ENCODE data around the gene PCDHB14.
A peak's percentile ranks its signal among the peaks of the same experiment; 100 is the strongest.
"Not testable (repeated sequence)": the region's sequence is repeated elsewhere in the genome, so short reads cannot be mapped to it uniquely, and the experiment has no call there.

The PCDHB14 gene

DNA sequence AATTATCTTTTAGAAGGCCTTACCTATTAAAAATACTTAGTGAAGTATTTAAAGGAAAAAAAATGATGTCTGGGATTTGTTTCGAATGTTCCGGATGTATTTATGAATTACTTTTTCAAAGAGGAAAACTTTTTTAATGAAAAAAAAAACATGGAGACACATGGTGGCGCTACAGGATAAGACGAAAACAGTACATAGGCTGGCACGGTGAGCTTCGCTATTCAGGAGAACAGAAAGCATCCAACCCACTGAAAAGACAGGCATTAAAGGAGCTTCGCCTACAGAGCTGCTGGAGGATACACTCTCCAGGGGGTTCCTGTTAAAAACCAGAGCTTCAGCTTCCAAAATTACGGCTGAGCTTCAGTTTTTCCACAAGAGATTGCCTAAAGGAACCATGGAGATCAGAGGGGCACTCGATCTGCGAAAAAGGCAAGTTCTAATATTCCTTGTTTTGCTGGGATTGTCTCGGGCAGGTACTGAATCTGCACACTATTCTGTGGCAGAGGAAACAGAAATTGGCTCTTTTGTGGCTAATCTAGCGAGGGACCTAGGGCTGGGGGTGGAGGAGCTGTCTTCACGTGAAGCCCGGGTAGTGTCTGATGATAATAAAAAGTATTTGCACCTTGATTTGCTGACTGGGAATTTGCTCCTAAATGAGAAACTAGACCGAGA lies at the start of gene PCDHB14:
TSS of gene PCDHB14 (plus strand) at position 232 of the 672 bp plus-strand sequence. CDS start at position 395, 163 bp downstream.
- peak; percentile 78 for DNase-seq

DNA sequence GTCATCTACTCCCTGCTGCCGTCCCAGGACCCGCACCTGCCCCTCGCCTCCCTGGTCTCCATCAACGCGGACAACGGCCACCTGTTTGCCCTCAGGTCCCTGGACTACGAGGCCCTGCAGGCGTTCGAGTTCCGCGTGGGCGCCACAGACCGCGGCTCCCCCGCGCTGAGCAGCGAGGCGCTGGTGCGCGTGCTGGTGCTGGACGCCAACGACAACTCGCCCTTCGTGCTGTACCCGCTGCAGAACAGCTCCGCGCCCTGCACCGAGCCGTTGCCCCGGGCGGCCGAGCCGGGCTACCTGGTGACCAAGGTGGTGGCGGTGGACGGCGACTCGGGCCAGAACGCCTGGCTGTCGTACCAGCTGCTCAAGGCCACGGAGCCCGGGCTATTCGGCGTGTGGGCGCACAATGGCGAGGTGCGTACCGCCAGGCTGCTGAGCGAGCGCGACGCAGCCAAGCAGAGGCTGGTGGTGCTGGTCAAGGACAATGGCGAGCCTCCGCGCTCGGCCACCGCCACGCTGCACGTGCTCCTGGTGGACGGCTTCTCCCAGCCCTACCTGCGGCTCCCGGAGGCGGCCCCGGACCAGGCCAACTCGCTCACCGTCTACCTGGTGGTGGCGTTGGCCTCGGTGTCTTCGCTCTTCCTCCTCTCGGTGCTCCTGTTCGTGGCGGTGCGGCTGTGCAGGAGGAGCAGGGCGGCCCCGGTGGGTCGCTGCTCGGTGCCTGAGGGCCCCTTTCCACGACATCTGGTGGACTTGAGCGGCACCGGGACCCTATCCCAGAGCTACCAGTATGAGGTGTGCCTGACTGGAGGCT lies 48.6 kb upstream of the PCDHB14 start:
- not testable (repeated sequence) for DNase-seq

DNA sequence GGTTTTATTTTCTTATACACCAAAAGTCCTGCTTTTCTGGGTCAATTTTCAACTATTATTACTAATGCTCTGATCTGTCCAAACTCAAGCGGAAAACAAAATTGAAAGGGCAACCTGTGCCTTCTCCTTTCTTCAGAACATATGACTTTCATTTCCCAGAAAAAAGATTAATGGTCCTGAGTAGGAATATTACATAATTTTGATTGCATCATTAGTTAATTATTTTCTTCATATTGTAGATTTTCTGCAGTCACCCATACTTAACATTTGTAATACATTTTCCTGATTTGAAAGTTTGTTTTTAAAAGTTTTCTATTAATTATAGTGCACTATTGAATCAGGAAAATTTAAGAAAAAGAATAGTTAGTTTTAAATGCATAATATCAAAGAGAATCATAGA lies 47.2 kb upstream of the PCDHB14 start:
- no peak for DNase-seq

DNA sequence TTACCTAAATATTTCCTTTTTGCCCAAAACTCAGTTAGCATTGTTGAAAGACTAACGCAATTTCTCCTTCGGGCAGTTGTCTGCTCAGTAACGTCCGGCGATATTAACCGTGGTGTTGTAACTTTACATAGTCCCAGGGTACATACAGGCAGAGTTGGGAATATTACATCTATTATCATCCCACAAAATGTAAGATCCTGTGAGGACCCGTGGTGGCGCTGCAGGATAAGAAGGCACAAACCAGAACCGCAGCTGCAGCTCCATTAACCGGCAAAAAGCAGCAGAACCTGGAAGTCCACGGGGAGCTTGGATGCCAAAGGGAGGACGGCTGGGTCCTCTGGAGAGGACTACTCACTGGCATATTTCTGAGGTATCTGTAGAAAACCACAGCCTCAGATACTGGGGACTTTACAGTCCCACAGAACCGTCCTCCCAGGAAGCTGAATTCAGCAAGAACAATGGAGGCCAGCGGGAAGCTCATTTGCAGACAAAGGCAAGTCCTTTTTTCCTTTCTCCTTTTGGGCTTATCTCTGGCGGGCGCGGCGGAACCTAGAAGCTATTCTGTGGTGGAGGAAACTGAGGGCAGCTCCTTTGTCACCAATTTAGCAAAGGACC lies 45.5 kb upstream of the PCDHB14 start, which contains the start of gene PCDHB8:
TSS of gene PCDHB8 (plus strand) at position 214 of the 615 bp plus-strand sequence. CDS start at position 459, 245 bp downstream.
- peak; percentile 58 for DNase-seq

DNA sequence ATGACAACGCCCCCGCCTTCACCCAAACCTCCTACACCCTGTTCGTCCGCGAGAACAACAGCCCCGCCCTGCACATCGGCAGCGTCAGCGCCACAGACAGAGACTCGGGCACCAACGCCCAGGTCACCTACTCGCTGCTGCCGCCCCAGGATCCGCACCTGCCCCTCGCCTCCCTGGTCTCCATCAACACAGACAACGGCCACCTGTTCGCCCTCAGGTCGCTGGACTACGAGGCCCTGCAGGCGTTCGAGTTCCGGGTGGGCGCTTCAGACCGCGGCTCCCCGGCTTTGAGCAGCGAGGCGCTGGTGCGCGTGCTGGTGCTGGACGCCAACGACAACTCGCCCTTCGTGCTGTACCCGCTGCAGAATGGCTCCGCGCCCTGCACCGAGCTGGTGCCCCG lies 43.8 kb upstream of the PCDHB14 start:
- not testable (repeated sequence) for DNase-seq

DNA sequence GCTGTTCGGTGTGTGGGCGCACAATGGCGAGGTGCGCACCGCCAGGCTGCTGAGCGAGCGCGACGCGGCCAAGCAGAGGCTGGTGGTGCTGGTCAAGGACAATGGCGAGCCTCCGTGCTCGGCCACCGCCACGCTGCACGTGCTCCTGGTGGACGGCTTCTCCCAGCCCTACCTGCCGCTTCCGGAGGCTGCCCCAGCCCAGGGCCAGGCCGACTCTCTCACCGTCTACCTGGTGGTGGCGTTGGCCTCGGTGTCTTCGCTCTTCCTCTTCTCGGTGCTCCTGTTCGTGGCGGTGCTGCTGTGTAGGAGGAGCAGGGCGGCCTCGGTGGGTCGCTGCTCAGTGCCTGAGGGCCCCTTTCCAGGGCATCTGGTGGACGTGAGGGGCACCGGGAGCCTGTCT lies 43.3 kb upstream of the PCDHB14 start:
- DNase-seq = not testable (repeated sequence)

DNA sequence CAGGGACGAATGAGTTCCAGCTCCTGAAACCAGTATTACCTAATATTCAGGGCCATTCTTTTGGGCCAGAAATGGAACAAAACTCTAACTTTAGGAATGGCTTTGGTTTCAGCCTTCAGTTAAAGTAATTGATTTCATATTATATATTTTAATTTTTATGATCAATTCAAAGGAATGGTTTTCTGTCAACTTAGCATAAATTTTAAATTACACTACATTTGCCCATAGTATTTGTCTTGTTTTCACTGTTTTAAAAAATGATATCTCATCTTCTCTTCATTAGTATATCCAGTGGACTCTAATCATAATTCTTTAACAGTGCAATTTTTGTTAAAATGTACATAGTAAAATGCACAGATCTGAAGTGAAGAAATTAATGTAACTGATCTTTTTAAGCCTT lies 42.8 kb upstream of the PCDHB14 start:
- no peak for DNase-seq

DNA sequence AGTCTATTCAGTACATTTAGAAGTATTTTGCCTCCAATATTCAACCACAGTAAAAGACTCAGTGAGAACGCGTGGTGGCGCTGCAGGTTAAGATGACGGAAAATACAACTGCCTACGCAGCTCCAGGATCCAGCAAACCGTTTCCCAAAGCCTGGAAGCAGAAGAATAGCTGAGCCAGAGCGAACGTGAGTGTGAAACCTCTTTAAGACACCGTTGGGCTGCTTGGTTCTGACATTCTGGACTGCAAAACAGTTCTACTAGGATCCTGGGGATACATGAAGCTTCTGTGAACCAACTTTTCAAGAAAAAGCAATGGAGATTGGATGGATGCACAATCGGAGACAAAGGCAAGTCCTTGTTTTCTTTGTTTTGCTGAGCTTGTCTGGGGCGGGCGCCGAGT lies 40.9 kb upstream of the PCDHB14 start, which contains the start of gene PCDHB16:
TSS of gene PCDHB16 (plus strand) at position 140 of the 400 bp plus-strand sequence. CDS start at position 313, 173 bp downstream.
- DNase-seq = no peak

DNA sequence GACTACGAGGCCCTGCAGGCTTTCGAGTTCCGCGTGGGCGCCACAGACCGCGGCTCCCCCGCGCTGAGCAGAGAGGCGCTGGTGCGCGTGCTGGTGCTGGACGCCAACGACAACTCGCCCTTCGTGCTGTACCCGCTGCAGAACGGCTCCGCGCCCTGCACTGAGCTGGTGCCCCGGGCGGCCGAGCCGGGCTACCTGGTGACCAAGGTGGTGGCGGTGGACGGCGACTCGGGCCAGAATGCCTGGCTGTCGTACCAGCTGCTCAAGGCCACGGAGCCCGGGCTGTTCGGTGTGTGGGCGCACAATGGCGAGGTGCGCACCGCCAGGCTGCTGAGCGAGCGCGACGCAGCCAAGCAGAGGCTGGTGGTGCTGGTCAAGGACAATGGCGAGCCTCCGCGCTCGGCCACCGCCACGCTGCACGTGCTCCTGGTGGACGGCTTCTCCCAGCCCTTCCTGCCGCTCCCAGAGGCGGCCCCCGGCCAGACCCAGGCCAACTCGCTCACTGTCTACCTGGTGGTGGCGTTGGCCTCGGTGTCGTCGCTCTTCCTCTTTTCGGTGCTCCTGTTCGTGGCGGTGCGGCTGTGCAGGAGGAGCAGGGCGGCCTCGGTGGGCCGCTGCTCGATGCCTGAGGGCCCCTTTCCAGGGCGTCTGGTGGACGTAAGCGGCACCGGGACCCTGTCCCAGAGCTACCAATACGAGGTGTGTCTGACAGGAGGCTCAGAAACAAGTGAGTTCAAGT lies 38.9 kb upstream of the PCDHB14 start:
- not testable (repeated sequence) for DNase-seq

DNA sequence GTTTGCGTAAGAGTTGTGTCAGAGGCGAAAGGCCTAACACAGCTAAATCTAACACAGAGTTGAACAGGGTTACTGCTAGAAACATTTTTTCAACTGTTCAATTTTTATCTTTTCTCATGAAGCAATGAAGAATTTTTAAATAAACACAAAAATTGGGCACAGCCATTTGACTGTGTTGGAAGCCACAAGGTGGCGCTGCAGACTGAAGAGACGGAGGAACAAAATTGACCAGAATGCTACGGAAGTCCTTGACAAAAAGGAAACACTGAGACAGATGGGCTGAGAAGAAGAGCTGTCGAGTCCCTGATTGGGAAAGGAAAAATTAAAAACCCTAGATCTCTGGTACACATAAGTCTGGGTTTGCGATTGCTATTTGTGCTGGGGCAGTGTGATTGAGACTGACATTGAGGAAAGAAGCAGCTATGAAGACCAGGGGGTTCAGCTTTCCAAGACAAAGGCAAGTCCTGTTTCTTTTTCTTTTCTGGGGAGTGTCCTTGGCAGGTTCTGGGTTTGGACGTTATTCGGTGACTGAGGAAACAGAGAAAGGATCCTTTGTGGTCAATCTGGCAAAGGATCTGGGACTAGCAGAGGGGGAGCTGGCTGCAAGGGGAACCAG lies 36.1 kb upstream of the PCDHB14 start, which contains the start of gene PCDHB9:
TSS of gene PCDHB9 (plus strand) at position 265 of the 616 bp plus-strand sequence. CDS start at position 423, 158 bp downstream.
- peak; percentile 69 for DNase-seq

DNA sequence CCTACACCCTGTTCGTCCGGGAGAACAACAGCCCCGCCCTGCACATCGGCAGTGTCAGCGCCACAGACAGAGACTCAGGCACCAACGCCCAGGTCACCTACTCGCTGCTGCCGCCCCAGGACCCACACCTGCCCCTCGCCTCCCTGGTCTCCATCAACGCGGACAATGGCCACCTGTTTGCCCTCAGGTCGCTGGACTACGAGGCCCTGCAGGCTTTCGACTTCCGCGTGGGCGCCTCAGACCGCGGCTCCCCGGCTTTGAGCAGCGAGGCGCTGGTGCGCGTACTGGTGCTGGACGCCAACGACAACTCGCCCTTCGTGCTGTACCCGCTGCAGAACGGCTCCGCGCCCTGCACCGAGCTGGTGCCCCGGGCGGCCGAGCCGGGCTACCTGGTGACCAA lies 34.5 kb upstream of the PCDHB14 start:
- not testable (repeated sequence) for DNase-seq

DNA sequence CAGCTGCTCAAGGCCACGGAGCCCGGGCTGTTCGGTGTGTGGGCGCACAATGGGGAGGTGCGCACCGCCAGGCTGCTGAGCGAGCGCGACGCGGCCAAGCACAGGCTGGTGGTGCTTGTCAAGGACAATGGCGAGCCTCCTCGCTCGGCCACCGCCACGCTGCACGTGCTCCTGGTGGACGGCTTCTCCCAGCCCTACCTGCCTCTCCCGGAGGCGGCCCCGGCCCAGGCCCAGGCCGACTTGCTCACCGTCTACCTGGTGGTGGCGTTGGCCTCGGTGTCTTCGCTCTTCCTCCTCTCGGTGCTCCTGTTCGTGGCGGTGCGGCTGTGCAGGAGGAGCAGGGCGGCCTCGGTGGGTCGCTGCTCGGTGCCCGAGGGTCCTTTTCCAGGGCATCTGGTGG lies 34.0 kb upstream of the PCDHB14 start:
- DNase-seq = not testable (repeated sequence)

DNA sequence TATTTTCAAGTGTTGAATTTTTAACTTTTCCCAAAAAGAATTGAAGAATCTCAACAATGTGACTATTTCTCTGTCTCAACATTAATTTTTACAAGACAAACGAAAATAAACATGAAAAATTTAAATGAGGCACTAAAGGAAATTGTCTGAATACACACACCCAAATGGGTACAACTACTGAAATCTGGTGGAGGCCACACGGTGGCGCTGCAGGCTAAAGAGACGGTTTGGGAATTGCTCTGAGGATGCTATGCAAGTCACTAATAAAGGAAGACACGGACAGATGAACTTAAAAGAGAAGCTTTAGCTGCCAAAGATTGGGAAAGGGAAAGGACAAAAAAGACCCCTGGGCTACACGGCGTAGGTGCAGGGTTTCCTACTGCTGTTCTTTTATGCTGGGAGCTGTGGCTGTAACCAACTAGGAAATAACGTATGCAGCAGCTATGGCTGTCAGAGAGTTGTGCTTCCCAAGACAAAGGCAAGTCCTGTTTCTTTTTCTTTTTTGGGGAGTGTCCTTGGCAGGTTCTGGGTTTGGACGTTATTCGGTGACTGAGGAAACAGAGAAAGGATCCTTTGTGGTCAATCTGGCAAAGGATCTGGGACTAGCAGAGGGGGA lies 30.9 kb upstream of the PCDHB14 start, which contains the start of gene PCDHB10:
TSS of gene PCDHB10 (plus strand) at position 244 of the 616 bp plus-strand sequence. CDS start at position 444, 200 bp downstream.
- peak; percentile 46 for DNase-seq

DNA sequence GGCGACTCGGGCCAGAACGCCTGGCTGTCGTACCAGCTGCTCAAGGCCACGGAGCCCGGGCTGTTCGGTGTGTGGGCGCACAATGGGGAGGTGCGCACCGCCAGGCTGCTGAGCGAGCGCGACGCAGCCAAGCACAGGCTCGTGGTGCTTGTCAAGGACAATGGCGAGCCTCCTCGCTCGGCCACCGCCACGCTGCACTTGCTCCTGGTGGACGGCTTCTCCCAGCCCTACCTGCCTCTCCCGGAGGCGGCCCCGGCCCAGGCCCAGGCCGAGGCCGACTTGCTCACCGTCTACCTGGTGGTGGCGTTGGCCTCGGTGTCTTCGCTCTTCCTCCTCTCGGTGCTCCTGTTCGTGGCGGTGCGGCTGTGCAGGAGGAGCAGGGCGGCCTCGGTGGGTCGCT lies 28.8 kb upstream of the PCDHB14 start:
- not testable (repeated sequence) for DNase-seq

DNA sequence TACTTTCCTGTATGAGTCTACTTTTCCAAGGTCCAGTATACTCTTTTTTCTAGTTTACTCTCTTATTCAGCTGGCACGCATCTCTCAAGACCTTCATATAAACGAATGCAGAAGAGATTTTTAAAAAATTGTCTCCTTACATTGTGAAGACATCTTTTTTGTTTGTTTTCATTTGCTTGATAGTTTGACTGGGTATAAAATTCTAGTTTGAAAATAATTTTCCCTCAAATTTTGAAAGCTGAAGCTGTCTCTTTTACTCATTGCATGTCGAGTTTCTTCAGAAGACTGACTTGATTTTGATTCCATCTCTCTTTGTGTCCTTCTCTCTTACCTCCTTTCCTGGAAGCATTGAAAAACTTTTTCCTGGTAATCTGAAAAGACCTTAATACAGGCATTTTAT lies 26.8 kb upstream of the PCDHB14 start:
- no peak for DNase-seq

DNA sequence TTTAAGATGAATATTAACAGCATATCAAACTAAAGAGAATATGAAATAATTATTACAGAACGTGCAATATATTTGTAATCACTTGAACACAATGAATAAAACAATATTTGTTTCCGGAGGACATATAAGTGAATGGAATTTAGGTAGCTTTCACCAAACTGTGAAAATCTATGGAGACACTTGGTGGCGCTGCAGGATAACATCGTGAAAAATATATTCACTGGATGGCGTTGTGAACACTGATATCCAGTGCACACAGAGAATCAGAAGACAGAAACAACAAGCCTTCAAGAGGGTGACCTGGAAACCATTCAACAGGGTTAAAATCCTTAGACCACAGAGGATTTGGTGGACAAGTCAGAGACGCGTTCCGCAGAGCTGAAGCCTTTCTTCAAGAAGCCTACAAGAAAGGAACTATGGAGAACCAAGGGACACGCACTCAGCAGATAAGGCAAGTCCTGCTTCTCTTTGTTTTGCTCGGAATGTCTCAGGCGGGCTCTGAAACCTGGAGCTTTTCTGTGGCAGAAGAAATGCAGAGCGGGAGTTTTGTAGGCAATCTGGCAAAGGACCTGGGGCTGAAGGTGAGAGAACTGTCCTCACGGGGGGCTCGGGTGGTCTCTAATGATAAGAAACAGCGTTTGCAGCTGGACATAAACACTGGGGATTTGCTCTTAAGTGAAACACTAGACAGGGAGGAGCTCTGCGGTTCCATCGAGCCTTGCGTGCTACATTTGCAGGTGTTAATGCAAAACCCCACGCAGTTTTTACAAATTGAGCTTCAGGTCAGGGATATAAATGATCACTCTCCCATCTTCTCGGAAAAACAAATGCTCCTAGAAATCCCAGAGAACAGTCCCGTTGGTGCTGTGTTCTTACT lies 23.5 kb upstream of the PCDHB14 start, which contains the start of gene PCDHB11:
TSS of gene PCDHB11 (plus strand) at position 269 of the 877 bp plus-strand sequence. CDS start at position 417, 148 bp downstream.
- peak; percentile 58 for DNase-seq

DNA sequence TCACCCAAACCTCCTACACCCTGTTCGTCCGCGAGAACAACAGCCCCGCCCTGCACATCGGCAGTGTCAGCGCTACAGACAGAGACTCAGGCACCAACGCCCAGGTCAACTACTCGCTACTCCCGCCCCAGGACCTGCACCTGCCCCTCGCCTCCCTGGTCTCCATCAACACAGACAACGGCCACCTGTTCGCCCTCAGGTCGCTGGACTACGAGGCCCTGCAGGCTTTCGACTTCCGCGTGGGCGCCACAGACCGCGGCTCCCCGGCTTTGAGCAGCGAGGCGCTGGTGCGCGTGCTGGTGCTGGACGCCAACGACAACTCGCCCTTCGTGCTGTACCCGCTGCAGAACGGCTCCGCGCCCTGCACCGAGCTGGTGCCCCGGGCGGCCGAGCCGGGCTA lies 22.0 kb upstream of the PCDHB14 start:
- not testable (repeated sequence) for DNase-seq

DNA sequence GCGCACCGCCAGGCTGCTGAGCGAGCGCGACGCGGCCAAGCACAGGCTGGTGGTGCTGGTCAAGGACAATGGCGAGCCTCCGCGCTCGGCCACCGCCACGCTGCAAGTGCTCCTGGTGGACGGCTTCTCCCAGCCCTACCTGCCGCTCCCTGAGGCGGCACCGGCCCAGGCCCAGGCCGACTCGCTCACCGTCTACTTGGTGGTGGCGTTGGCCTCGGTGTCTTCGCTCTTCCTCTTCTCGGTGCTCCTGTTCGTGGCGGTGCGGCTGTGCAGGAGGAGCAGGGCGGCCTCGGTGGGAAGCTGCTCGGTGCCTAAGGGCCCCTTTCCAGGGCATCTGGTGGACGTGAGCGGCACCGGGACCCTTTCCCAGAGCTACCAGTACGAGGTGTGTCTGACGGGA lies 21.5 kb upstream of the PCDHB14 start:
- not testable (repeated sequence) for DNase-seq

DNA sequence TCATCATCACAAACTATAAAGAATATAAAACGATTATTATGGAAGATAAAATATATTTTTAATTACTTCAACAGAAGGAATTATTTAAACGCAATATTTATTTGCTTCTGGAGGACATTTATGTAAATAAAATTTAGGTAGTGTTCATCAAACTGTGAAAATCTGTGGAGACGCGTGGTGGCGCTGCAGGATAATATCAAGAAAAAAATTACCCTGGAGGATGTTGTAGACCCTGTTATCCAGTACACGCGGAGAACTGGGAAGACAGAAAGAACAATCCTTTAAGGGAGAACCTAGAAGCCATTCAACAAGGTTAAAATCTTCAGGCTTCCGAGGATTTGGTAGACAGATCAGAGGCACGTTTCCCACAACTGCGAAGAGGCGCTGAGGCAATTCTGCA lies 14.7 kb upstream of the PCDHB14 start, which contains the start of gene PCDHB12:
TSS of gene PCDHB12 (plus strand) at position 242 of the 400 bp plus-strand sequence. CDS start 189 bp downstream, outside the sequence.
- no peak for DNase-seq

DNA sequence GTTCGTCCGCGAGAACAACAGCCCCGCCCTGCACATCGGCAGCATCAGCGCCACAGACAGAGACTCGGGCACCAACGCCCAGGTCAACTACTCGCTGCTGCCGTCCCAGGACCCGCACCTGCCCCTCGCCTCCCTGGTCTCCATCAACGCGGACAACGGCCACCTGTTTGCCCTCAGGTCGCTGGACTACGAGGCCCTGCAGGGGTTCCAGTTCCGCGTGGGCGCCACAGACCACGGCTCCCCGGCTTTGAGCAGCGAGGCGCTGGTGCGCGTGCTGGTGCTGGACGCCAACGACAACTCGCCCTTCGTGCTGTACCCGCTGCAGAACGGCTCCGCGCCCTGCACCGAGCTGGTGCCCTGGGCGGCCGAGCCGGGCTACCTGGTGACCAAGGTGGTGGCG lies 12.9 kb upstream of the PCDHB14 start:
- DNase-seq = not testable (repeated sequence)
